Testis (tissue), 2 donors: Measurements from ENCODE around the gene ALKBH2.

Experiments
- CTCF ChIP-seq, 3 experiments: fragments of 450-650 bp in 2 of 3; fragments of 200-600 bp in 1 of 3; sonication (generic) in 1 of 3; IDR thresholded peaks; one replicate each; pipeline ENCODE4 v1.5.1; 2016 to 2019; ENCODE audit warnings: antibody characterized with exemption in 3 of 3, mild to moderate bottlenecking in 2 of 3, moderate library complexity in 1 of 3
- POLR2A ChIP-seq: fragments of 450-650 bp; IDR thresholded peaks from one replicate; pipeline ENCODE4 v1.6.1; 2017; ENCODE audit warnings: antibody characterized with exemption, mild to moderate bottlenecking, moderate library complexity

DNA sequence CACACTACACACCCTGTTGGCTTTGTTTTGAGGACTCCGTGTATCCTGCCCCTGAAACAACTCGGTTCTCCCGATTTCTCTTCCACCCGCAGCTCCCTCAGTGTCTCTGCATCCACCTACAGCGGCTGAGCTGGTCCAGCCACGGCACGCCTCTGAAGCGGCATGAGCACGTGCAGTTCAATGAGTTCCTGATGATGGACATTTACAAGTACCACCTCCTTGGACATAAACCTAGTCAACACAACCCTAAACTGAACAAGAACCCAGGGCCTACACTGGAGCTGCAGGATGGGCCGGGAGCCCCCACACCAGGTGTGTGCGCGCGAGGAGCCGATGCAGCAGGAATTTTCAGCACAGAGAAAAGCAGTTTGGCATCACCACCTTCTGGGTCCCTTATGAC is 10.5 kb downstream of the ALKBH2 start:
- TF ChIP-seq CTCF (IDR thresholded peaks at IDR 0.05) (no peak), POLR2A (no peak)
